HG03025 (cell line): Measurements from ENCODE around the gene KCNA5.

Experiments used
- ATAC-seq: cut with Tn5 transposase; IDR thresholded peaks from one replicate; pipeline ENCODE4 v1.9.1; 2021; ENCODE audit warnings: mild to moderate bottlenecking, moderate library complexity; ENCODE audit not compliant: unreplicated experiment, low FRiP score

The KCNA5 gene

DNA sequence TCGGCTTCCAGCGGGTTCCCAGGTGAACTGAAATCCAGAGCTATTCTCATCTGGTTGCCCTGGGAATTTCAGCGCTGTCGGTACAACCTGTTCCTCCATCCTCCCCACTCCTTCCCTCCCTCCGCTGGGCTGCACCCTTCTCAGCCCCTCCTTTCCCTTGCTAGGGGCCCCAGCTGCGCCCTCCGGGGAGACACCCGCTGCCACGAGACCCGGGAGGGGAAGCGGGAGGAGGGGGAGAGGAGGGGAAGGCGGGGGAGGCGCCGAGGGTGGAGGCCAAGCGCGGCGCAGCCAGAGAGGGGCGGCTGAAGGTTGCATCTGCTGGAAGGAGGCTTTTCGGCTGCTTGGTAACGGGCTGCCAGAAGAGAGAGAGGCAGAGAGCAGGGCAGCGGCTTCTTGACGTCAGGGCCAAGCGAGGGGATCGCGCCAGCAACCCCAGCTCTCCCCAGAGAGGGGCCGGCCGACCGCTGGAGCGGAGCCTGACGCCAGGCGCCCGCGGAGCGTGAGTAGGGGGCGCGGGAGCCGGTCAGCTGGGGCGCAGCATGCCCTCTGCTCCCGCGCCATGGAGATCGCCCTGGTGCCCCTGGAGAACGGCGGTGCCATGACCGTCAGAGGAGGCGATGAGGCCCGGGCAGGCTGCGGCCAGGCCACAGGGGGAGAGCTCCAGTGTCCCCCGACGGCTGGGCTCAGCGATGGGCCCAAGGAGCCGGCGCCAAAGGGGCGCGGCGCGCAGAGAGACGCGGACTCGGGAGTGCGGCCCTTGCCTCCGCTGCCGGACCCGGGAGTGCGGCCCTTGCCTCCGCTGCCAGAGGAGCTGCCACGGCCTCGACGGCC is at the start of gene KCNA5:
Gene KCNA5 (plus strand): TSS at position 291 of the 831 bp plus-strand sequence. CDS start 269 bp downstream, at position 560.
- ATAC-seq: no peak

- ATAC-seq: no peak
These were observed 49.1 kb upstream of the KCNA5 start for GRCh38 chr12:4994622-4995021.

GRCh38 chr12:4996714-4997113 is 47.0 kb upstream of the KCNA5 start:
- ATAC-seq: no peak

DNA sequence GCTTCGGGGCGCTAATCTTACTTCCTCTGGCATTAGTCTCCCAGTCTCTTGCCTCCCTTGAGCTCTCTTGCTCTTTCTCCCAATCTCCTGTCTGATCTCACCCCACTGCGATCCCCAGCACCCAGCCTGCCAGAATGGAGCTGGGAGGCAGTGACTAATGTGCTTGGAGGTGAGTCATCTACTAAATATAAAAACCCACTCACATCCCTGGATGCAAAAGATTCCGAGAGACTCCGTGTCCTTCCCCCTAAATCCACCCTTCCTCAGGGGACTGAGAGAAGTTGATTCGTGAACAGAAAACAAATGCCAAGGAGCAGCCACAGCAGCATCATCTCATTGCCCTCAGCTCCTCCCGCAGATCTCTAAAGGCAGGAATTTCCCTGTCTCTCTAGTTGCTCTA is 45.7 kb upstream of the KCNA5 start:
- no peak for ATAC-seq

- no peak for ATAC-seq
These were observed 43.5 kb upstream of the KCNA5 start for GRCh38 chr12:5000204-5000603.

DNA sequence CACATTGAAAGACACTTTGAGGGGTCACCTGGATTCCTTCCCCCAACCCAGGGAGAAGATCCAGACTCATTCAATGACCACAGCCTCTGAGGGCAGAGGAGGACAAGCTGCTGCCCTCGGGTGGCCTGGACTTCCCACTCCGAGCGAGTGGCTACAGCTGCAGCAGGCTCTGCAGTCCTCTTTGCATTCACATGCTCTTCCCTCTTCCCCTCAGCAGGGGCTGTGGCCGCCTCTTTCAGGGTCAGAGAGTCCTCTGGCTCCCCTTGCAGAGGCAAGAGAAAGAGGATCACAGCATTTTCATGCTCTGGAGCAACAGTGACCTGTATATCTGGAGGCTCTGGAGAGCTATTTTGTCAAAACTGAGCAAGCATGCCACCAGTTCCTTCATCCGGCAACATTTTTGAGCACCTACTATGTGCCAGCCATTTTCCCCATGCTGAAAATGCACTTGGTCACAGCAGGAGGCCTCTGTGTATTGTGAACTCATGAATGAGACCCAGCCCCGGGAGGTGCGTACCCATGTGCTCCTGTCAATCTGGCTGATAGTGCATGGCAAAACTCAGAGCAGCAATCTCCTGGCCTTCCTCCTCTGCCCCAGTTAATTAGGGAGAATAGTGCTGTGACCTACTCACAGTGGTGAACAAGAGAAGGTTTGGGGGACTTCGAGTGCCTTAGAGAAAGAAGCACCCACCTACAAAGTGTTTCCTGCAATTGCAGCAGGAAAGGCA is 42.9 kb upstream of the KCNA5 start:
- no peak for ATAC-seq

GRCh38 chr12:5003025-5003666 is 40.5 kb upstream of the KCNA5 start:
- ATAC-seq: no peak

GRCh38 chr12:5008661-5009060 is 35.0 kb upstream of the KCNA5 start:
- no peak for ATAC-seq

- no peak for ATAC-seq
These were observed 33.5 kb upstream of the KCNA5 start for GRCh38 chr12:5010151-5010550.

DNA sequence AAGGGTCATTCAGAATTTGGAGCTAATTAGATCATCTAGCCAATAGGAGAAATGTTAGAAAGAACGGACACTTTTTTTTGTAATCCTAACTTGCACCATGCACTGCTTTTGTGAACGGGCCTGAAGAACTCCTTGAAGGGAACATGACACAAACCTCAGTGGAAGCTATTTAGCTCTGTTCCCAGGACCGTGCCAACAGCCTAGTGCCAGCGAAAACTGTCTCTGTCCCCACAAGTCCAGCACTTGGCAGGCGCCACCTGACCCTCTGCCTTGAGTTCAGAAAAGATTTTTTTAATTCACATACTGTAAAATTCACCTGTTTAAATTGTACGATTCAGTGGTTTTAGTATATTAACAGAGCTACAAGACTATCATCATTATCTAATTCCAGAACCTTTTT is 31.3 kb upstream of the KCNA5 start:
- ATAC-seq: no peak

GRCh38 chr12:5013266-5013730 is 30.4 kb upstream of the KCNA5 start:
- no peak for ATAC-seq

DNA sequence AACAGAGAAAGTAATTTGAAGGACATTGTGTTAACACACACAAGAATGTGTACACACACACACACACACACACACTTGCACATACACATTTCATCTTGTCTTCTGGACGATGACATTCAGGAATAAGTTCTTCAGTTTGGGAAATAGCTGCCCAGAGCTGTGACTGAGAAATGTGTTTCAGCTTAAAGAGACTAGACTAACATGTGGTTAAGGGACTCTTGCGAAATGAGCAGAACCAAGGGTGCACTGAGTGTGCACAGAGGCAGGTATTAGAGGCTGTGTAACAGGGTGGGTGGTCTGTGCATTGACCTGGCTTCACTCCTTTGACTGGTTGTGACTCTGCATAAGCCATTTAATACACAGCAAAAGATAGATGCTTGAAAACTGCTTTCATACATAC is 29.4 kb upstream of the KCNA5 start:
- ATAC-seq: no peak

- no peak for ATAC-seq
These were observed 27.8 kb upstream of the KCNA5 start for GRCh38 chr12:5015711-5016492.

DNA sequence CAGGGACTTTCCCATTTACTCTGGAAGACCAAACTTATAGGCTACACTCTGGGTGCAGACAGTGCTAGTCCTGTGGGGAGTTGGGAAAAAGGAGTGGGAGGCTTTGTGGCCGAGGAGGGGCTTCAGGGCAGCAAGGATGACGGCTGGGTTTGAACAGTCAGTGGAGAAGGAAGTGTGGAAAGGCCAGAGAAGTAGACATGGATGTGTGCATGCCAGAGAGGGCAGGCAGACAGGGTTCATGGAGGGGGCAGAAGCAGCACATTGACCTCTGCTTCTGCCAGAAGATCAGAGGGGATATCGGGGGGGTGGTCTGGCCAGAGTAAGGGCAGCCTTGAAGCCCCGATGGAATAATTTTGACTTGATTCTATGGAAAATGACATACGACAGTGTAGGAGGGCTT is 27.2 kb upstream of the KCNA5 start:
- no peak for ATAC-seq

DNA sequence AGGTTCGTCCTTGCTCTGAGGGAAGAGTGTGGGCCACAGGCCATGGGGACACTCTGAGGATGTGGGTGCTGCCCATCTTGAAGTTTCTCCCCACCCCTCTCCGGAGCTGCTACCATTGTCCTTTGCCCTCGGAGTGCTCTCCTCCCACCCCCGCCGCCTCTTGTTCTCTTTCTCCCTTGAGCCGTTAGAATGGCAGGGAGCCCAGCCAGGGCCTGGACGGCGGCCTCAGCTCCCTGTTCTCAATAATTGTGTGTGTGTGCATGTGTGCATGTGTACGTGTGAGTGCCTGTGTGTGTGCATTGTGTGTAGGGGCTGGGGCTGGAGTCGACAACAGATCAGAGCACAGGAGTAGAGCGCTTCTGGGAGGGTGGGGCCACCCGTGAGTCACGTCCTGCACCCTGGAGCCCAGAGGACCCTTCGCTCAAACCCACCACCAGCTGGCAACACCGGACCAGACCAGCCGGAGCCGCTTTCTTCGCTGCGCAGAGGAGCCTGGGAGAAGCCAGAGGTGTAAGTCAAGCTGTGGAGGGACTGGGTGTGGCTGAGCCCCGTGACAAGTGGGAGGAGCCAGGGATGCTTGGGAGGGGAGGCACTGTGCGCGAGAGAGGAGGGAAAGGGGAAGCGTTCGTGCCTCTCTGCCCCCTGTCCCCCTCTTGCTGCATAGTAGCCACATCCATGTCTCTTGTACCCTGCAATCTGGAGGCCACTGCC is 25.9 kb upstream of the KCNA5 start:
- ATAC-seq: no peak

DNA sequence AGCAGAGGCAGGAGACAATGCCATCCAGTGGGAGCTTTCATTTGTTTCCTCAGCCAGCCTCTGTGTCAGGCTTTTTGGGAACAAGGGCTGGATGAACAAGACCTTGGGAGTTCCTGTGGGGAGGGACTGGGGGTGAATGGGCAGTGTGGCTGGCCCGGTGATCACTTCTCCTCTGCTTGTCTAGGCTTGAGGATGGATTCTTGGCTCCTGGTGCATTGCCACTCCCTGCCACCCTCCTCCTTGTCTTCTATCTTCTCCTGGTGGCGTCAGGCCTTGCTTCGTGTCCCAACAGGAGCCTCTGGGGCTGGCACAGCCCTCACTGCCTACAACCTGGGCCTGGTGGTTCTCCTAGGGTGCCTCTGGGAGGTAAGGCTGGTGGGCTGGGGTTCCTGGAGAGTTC is 25.0 kb upstream of the KCNA5 start:
- no peak for ATAC-seq

DNA sequence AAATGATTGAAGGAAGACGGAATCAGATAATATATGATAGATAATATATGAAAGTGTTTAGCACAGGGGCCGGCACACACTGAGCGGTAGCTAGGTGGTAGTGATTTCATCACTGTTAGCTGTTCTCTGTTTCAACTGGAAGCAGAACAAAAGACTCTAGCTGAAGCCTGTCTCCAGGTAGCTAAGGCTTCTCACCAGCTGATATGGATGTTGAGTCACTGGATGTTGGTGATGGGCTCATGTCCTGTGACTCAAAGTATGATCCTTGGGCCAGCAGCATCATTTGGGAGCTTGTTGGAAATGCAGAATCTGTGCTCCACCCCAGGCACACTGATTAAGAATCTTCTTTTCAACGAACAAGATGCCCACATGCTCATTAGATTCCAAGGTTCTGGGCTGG is 21.7 kb upstream of the KCNA5 start:
- no peak for ATAC-seq

GRCh38 chr12:5022465-5023061 is 21.1 kb upstream of the KCNA5 start:
- no peak for ATAC-seq

GRCh38 chr12:5023842-5024241 is 19.8 kb upstream of the KCNA5 start:
- ATAC-seq: no peak
